ENCODE results near the gene SLC5A5.
A peak's percentile ranks its signal among the peaks of the same experiment; 100 is the strongest.

Gene SLC5A5

DNA sequence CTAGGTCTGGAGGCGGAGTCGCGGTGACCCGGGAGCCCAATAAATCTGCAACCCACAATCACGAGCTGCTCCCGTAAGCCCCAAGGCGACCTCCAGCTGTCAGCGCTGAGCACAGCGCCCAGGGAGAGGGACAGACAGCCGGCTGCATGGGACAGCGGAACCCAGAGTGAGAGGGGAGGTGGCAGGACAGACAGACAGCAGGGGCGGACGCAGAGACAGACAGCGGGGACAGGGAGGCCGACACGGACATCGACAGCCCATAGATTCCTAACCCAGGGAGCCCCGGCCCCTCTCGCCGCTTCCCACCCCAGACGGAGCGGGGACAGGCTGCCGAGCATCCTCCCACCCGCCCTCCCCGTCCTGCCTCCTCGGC is at the start of gene SLC5A5:
TSS of gene SLC5A5 (plus strand) at position 68 of the 373 bp plus-strand sequence. CDS start 375 bp downstream, outside the sequence.
- no peak for DNase-seq (ENCODE audit: low spot score)

GRCh38 chr19:17824339-17824738 is 47.4 kb upstream of the SLC5A5 start:
- DNase-seq (ENCODE audit: low spot score): no peak

GRCh38 chr19:17826508-17827056 is 45.2 kb upstream of the SLC5A5 start:
- no peak for DNase-seq (ENCODE audit: low spot score)

DNA sequence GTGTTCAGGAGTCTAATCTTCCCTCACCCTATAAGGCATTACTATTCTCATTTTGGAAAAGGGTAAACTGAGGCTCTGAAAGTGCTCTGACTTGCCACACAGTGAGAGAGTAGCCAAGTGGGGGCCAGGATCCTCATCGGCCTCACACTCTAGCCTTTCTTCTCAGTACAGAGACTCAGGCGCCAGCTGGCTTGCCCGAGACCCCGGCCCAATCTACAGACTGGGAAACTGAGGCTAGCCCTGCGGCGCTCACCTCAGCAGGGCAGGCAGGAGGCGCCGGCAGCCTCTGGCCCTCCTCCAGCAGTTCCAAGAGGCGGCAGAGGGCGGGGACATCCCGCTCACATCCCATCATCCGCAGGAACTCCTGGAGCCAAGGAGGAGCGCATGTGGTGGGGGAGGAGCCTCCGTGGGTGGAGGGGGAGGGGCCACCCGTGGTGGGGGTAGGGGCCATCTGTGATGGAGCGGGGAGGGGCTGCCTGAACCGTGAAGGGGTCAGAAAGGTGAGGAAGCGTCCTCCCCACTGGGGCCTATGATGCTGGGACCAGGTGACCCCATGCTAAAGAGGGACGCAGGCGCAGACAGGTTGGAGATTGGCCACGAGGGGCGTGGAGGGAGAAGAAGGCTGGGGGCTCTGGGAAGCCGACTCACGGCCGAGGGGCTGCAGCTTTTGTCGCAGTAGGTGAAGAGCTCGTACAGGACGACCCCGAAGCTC is 41.7 kb upstream of the SLC5A5 start:
- DNase-seq (ENCODE audit: low spot score): no peak

DNA sequence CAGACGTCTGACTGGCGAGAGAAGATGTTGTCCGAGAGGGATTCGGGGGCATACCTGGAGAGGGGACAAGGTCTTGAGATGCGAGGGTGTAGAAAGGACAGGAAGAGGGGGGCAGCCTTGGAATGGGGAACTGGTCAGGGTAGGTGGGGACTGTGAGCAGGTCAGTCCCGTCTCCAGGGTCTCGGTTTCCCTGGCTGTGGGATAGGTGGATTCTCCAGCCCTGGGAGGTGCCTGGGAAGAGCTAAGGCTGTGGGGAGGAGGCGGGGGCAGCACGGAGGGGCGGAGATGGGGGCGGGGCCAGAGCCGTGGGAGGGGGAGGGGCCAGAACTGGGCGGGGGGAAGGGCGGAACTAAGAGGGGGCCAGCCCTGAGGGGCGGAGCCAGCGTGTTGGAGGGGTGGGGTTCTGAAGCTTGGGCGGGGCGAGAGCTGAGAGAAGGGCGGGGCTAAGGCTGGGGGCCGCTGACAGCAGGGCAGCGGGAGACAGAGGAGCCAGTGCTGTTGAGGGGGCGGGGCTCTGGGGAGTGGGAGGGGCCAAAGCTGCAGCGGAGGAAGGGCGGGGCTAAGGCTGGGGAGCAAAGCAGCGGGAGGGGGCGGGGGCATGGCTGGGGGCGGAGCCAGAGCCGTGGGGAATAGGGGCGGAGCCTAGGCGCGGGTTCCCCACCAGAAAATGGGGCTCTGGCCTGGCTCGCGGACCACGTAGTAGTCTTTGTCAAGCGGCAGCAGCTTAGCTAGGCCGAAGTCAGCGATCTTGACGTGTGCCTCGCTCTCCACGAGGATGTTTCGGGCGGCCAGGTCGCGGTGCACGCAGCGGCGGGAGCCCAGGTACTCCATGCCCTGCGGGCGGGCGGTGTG is 41.0 kb upstream of the SLC5A5 start:
- DNase-seq (ENCODE audit: low spot score): peak; percentile 39

- DNase-seq (ENCODE audit: low spot score): no peak
These were observed 40.3 kb upstream of the SLC5A5 start for GRCh38 chr19:17831419-17831888.

- DNase-seq (ENCODE audit: low spot score): no peak
These were observed 39.1 kb upstream of the SLC5A5 start for GRCh38 chr19:17832443-17833208.

DNA sequence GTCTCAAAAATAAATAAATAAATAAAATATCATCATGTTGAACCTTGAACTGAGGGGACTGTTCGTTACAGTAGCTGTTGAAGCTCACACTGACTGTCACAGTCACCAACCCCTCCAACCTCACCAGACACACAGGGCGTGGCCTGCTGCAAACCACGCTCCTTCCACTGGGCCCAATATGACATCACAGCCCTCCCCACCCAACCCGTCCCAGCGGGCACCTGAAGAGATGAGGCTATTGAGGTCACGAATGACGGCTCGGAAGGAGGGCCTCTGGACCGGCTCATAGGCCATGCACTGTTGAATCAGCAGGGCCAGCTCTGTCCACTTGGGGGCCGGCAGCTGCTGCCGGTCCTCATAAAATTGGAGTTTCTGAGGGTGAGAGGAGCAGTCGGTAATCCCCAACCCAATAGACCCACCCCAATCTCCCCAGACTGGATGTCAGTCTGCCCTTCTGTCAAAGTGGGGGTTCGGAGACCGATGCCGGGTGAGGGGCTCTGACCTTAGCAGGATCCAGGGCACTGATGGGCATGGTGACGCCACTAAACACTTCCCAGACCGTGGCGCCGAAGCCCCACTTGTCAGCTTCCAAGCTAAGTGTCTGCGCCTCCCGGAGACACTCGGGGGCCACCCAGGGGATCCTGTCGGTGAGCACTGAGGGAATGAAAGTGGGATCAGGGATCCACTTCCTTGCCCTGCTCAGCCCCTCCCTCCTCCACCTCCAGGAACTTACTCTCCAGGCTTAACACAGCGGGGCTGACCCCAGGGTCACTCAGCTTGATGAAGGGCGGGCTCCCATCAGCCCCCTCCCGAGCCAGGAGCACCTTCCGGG is 37.2 kb upstream of the SLC5A5 start:
- DNase-seq (ENCODE audit: low spot score): peak; percentile 55

- DNase-seq (ENCODE audit: low spot score): no peak
These were observed 36.4 kb upstream of the SLC5A5 start for GRCh38 chr19:17835182-17836006.

GRCh38 chr19:17836530-17836929 is 35.2 kb upstream of the SLC5A5 start:
- no peak for DNase-seq (ENCODE audit: low spot score)

- DNase-seq (ENCODE audit: low spot score): no peak
These were observed 33.8 kb upstream of the SLC5A5 start for GRCh38 chr19:17837972-17838371.

- DNase-seq (ENCODE audit: low spot score): no peak
These were observed 31.7 kb upstream of the SLC5A5 start for GRCh38 chr19:17840019-17840418.

- no peak for DNase-seq (ENCODE audit: low spot score)
These were observed 30.4 kb upstream of the SLC5A5 start for GRCh38 chr19:17841371-17841809.

GRCh38 chr19:17841810-17842662 is 29.7 kb upstream of the SLC5A5 start:
- DNase-seq (ENCODE audit: low spot score): peak; percentile 88

- DNase-seq (ENCODE audit: low spot score): peak; percentile 49
These were observed 29.0 kb upstream of the SLC5A5 start for GRCh38 chr19:17842663-17843291.

DNA sequence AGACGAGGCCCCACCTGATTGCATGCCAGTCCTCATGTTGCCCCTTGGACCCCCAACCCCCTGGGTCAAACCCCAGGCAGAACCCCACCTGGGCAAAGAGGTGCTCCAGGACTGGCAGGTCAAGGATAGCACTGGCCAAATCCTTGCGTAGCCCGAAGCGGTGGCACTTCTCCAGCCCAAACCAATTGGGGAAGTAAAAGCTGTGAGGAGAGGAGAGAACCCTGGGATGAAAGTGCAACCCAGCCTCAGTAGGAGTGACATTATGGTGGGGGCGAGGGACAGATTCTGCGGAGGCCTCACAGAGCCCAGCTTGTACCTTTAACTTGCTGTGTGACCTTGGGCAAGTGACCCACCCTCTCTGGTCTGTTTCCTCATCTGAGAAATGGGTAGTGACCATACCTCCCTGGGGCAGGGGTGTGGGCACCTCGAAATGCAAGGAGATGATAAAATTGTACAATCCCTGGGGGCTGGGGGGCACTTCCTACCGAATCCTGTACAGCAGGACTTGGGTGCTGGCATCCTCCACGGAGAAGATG is 28.4 kb upstream of the SLC5A5 start:
- DNase-seq (ENCODE audit: low spot score): no peak

- DNase-seq (ENCODE audit: low spot score): no peak
These were observed 27.7 kb upstream of the SLC5A5 start for GRCh38 chr19:17843908-17844490.

DNA sequence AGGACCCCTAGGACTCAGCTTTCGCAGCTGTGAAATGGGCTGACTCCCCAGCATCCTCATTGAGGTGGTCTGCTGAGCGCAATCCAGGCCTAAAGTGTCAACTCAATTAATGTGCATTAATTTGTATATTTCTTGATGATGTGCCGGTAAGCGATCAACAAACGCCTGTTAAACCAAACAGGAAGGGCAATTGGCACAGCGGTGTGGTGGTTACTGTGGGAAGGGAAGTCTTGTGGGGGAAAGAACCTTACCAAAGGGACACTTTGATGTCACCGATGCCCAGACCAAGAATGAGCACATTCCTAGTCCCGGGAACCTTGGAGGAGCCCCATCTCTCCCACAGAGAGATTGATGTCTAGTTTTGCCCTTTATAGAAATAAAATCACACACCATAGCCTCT is 25.6 kb upstream of the SLC5A5 start:
- DNase-seq (ENCODE audit: low spot score): no peak

Data from RKO (cell line).